HG02943 (cell line): Measurements from ENCODE around the gene NHSL1.
A peak's percentile ranks its signal among the peaks of the same experiment; 100 is the strongest.

Experiments
- ATAC-seq: cut with Tn5 transposase; IDR thresholded peaks from one replicate; pipeline ENCODE4 v1.9.1; 2021; ENCODE audit warnings: mild to moderate bottlenecking, low read depth, moderate library complexity; ENCODE audit not compliant: unreplicated experiment

The NHSL1 gene

DNA sequence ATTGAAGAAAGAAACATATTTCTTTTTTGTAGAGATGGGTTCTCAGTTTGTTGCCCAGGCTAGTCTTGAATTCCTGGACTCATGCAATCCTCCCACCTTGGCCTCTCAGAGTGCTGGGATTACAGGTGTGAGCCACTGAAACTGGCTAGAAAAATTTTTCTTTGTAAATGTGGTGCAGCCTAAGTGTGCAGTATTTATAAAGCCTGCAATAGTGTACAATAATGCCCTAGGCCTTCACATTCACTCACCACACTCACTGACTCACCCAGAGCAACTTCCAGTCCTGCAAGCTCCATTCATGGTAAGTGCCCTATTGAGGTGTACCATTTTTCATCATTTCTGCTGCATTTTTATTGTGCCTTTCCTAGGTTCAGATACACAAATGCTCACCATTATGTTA lies 31.4 kb downstream of the NHSL1 start:
- no peak for ATAC-seq

DNA sequence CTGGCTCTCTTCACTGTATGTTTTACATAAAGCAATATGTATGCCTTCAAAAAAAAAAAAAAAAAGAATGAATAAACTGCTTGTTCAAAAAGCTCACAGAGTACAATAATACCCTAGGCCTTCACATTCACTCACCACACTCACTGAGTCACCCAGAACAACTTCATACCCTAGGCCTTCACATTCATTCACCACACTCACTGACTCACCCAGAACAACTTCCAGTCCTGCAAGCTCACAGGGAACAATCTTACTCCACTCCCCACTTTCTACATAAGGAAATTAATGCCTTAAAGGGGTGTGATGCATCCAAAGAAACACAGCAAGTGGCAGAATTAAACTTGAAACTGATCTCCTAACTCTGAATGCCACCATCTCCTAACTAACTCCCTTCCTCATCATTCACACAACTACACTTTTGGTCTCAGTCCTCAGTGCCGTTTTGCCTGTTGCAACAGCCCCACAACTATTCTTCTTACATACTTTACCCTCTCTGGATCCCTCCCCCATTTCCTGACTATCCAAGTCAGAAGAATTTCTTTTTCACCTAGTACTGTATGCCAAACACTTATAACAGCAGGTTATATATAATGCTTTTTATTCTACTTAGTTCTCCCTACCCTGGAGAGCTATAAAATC lies 34.2 kb downstream of the NHSL1 start:
- no peak for ATAC-seq

DNA sequence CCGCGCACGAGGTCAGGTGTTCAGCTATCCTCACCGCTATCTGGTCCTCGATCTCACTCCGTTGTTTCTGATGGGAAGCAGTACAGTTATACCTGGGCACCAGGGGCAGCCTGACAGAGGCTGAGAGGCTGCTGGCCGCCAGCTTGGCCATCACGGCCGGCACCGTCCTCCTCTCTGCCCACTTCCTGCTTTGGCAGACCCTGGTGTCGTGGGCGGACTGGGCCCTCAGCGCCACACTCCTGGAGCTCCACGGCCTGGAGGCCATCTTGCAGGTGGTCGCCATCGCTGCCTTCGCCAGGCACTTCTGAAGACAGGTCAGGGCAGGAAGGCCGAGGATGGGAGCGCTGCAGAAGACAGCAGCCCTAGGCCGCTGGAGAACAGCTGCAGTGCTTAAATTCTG lies 35.2 kb downstream of the NHSL1 start:
- no peak for ATAC-seq

DNA sequence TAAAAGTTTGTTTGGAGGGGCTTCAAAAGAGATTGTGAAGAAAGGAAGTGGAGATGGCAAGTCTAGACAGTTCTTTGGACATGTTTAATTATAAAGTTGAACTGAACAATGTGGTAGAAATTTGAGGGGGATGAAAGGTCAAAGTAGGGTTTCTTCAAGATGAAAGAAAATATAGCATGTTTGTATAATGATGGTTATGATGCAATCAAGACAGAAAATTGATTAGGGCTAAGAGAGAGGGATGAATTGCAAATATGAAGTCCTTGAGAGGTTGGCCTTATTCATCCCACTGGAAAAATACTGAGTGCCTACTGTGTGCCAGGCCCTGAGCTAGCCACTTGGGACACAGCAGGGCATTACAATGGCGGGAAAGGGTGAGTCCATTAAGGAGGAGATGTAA lies 37.6 kb downstream of the NHSL1 start:
- ATAC-seq = no peak

DNA sequence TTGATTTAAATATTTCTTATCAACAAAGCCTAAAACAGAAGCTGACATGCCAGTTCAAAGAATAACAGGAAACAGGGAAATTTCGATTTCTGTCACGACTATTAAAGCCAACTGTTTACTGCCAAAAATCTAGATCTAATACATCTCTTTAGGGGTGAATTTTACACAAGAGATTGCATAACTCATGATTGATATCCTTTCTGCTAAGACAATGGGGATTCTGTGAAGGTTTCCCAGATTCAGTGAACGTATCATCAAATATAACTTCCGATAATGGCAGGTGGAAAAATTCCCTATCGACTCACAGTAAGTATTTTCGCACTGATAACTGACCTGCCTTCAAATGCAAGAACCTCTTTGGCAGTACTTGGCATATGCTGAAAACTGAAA lies 42.9 kb downstream of the NHSL1 start:
- ATAC-seq = no peak

DNA sequence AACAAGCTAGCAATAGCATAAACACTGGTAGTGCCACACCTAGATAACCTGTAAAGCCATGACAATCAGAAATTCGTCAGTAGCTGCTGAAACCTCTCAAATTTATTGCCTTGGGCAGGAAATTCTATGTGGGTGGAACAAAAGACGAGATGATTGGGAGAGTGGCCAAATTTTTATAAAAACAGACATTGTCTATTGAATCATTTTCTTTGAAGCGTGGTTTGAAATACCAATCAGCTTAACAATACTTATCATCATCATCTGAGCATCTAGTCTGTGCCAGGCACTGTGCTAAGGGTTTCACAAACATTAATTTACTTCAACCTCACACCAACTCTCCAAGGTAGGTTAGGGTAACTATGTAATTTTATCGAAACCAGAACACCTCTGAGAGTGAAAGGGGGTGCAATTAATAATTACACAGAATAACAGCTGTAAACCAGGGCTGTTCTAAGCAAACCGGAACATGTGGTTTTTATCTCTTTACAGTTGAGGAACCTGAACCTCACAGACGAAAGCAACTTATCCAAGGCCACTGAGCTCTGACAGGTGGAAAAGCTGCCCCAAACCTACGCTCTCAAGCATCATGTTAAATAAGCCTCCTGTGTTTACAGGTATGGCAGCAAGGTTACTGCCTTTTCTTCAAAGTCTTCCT lies 43.4 kb downstream of the NHSL1 start:
- ATAC-seq = peak; percentile 99

DNA sequence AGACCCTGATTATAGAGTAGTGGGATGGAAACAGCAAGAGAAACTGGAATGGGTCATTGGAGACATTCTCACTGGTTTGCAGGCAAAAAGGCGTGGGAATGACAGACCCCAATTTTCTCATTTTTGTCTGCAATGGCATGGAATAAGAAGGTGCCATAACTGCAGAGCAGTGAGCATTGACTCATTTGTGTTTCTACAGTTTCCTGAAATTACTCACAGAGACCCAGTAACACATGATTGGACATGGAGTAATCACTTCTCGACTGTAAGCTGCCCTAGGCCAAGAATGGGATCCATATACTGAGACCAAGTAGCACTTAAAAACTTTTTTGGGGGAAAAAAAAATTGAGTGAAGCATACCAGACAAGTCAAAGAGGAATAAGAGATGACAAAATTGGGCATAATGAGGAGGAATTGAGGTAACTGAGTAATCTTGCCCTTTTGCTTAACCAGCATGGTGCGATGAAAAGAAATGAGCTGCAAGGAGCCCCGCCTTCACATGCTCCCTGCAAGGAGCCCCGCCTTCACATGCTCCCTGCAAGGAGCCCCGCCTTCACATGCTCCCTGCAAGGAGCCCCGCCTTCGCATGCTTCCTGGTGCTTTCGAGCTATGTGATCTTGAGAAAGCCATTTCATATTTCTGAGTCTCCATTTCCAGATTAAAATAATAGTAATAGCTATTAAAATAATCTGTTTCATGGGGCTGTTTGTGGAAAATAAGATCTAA lies 44.1 kb downstream of the NHSL1 start:
- no peak for ATAC-seq

DNA sequence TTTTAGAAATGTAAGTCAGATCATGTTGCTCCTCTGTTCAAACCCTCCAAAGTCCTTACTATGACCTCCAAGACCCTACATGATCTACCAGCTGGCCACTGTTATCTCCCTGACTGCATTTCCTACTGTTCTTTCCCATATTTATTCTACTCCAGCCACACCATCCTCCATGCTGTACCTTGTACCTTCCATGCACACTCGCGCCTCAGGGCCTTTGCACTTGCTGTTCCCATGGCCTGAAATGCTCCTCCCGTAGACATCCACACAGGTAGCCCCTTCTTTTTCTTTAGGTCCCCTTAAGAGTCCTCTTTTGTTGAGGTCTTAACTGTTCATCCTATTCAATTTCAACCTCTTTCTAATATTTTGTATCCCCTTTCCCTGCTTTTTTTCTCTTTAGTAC lies 48.3 kb downstream of the NHSL1 start:
- ATAC-seq = no peak

DNA sequence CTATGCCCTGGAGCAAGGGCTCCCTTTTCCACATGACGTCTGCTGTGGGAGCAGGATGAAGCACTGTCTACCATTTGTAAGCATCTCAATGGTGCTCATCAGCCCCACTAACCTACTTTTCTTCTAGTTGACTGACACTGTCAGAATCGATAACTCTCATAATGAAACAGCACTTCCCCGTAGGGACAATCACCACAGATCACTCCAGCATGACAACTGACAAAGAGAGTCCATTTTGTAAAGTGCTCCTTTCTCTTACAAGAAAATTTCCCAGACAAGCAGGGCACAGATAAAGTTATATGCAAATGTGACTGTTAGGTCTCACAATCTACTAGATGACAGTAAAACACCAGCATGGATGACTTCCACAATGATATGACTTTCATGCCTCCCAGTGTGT lies 48.8 kb downstream of the NHSL1 start:
- ATAC-seq = no peak

DNA sequence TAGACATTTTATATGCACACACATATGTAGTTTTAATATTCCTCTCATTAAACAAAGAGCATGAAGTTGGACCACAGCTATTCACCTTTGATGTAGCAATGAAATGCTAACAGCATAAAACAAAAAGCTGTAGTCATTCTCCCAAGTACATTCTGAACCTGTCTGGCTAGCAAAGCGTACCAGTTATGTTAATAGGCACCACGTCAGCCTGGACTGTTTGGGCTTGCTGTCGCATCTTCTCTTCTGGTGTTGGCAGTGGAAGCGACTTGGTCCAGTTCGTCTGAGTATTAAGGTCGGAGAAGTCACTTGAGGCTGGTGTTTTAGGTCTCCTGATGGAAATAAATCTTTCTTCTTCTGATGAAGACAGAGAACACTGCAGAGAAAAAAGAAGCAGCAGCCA lies 52.5 kb downstream of the NHSL1 start:
- no peak for ATAC-seq

DNA sequence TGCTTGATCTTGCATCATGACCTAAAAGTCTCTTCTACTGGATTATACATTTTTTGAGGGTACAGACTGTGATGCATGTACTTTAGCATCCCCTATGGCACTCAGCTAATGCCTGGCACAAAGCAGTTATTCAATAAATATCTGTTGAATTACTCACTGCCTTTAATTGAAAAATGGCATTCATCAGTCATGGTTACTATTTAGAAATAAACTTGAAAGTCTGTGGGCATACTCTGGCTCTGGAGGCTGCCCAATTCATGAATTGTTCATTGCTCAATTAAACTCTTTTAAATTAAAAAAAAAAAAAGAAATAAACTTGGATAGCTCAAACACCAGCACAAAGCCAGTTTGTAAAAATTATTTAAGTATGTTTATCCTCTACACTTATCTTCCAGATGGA lies 55.3 kb downstream of the NHSL1 start:
- no peak for ATAC-seq

DNA sequence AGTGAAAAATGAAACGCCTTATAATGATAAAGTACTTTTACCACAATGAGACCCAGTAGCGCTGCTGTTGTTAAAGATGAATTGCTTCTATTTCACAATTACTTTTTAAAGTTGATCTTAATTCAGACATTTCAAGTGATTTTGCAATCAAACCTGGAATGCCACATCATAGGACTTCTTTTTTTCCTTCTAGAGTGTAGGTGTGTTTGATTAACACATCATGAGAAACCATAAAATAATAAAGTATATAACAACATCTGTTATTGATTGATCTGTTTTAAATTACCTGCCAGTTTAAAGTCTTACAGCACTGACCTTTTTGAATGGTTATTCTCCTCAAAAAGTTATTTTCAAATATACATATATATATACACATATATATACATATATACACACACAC lies 56.6 kb downstream of the NHSL1 start:
- no peak for ATAC-seq

DNA sequence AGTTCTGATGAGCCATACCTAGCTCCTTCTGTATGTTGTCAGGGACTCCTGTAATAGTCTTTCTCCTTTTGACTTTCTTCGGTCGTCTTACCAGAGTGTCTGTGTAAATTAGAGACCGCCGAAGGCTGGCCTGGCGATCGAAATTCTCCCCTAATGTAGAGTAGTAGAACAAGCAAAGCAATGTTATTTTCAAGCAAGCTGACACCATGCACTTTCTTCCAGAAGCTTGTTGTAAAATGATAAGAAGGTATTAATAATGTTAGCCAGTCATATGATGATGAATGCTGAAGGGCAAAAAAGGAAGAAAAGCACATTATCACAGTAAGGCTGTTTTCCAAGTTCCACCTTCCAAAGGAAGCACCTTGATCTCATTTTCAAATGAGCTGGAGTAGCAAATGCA lies 57.3 kb downstream of the NHSL1 start:
- ATAC-seq = no peak

DNA sequence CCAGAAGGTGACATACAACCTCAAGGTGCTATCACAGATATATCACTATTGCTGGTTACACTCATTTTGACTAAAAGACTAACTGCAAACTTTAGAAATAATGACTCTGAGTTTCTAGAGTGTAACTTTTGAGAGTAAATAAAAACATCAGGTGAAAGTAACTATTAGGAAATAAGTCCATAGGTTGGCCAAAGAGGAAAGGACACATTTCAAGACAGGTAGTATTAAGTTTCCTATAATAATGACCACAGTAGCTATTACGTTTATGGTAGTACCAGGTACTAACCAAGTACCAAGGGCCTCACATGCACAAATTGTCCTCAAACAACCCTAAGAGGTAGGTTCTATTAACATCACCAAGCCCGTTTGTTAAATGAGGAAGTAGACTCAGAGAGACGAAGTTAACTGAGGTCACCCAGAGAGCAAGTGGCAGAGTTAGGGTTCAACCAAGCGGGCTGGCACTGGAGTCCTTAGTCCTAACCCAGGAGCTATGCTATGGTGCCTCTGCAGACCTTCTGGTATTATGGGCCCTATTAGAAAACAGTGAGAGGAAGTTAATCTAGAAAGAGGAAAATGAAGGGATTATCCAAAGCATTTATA lies 58.4 kb downstream of the NHSL1 start:
- no peak for ATAC-seq

DNA sequence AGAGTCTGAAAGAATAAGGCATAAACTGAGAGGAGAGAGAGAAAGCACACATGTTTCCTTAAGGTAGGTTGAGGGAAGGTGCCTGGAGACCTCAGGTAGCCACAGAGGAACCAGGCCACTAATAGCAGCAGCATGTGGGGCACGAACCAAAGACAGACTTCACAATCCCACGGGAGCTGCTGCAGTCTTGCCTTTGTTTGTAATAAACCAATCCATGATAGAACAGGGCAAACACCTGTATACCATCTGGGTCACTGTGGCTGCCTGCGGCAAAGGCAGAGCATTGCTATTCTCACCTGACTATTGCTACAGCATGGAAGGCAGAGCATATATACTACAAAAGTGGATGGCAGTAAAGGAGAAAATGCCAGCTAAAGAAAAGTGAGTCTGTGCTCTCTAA lies 59.0 kb downstream of the NHSL1 start:
- no peak for ATAC-seq

DNA sequence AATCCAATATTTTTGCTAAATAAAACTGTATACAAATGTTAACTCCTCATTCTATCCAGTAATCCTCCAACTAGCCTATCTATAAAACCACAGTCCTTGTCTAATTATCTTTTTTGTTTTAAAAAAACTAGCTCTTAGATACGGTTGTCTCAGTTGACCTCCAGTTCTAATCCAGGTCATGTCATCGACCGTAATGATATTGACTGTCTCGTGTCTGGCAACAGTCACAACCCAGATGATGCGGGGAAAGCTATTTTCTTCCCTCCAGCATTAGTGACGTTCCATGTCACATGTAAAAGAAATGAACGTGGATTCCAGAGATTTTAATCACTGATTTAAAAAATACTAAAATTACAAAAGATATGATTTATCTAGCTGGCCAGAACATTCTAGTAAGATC lies 59.7 kb downstream of the NHSL1 start:
- no peak for ATAC-seq

DNA sequence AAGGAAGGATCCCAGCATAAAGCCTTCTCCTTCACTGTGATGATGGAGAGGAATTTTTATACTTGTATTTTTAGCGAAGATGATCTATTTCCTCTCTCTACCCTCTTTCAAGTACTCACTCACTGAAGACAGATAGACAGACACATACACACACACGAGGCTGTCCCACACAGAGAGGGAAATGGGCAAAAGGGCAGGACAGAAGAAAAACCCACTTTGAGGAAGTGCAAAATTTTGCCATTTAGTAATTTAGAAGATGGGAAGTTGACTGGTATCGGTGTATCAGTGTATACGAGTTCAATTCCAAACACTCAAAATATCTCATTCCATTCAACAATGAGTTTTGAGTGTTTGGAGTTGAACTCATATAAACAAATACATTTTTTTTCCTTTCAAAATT lies 64.4 kb downstream of the NHSL1 start:
- ATAC-seq = no peak

DNA sequence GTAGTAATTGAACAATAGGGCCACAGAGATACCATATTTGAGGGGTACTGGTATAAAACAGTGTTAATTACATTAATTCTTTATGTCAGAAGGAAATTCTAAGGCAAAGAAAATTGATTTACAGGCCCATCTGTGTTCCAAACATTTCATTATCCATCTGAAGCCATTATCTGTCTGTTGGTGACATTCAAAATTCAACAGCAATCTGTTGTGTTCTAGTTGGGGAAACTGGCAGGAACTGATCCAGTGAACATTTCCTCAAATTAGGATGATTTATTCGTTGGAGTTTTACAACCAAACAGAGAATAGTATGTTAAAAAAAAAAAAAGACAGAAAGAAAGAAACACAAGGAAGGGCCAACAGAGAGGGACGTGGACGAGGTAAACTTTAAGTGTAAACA lies 65.2 kb downstream of the NHSL1 start:
- ATAC-seq = no peak

DNA sequence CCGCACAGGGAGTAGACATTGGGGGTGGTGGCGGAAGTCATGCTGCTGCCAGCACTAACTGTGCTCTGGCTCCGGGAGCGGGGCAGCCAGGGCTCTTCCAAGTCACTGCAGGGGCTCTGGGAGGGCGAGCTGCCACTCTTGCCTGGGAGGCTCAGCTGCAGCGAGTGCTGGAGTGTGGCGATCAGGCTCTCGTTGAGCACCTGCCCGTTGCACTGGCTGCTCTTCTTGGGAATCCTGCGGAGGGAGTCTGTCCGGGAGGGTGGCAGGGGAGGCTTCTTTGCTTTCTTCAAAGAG lies 67.3 kb downstream of the NHSL1 start:
- ATAC-seq = no peak

DNA sequence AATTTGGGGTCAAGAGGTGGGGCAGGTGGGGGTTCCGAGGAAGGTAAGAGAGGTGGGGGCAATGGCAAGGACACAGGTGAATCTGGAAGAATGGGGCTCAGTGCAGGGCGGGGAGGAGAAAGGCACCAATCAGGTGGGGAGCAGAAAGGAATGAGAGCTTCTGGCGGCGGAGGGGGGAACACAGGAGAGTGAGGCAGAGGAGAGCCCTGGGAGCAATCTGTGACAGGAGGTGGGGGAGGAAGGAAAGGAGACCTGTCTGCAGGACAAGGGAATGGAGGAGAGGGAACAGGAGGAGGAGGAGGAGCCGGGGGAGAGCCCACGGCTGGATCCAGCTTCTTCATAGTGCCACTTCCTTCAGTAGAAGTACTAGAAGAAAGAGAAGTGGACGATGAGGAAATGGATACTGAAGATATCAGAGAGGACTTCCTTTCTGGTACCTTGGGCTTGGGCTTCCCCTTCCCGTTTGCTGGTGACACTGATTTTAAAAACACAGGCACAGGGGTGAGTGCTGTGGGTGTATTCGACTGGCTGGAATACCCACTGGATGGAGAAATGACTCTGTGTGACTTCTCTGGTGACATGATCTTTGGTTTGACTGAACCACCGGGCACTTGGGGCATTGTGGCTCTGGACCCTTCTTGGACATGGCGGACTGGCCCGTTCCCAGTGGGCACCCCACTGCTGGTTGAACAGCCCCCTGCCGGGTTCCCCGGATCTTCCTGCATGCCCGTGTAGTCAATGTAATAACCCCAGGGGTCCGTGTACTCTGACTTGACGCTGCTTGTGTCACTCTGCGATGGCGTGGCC lies 67.8 kb downstream of the NHSL1 start:
- ATAC-seq = no peak
